ENCODE data around the gene C1orf35.

The C1orf35 gene

DNA sequence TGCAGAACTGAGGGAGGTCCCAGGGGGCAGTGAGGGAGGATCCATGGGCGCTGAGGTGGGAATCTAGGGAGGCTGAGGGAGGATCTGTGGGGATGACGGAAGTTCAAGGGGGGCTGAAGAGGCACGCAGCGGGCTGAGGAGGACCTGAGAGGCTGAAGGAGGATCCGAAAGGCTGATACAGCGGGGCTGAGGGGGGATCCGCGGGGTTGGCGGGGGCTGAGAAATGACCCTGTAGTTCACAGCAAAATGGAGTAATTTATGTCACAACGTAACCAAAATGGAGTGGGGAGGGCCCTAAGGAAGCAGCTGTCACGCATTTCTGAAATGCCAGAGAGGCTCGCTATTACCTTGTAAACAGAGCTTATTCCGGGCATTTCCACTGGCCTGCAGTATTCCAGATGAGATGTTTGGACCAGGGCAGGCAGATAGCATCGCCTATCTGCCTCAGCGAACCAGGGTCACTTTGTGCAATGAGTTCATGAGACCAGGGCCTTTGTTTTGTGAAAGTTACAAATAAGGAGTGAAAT, 6.9 kb upstream of the C1orf35 start:
- no peak for DNase-seq (ENCODE audit: low read depth)
- TF ChIP-seq, protein P1, sequence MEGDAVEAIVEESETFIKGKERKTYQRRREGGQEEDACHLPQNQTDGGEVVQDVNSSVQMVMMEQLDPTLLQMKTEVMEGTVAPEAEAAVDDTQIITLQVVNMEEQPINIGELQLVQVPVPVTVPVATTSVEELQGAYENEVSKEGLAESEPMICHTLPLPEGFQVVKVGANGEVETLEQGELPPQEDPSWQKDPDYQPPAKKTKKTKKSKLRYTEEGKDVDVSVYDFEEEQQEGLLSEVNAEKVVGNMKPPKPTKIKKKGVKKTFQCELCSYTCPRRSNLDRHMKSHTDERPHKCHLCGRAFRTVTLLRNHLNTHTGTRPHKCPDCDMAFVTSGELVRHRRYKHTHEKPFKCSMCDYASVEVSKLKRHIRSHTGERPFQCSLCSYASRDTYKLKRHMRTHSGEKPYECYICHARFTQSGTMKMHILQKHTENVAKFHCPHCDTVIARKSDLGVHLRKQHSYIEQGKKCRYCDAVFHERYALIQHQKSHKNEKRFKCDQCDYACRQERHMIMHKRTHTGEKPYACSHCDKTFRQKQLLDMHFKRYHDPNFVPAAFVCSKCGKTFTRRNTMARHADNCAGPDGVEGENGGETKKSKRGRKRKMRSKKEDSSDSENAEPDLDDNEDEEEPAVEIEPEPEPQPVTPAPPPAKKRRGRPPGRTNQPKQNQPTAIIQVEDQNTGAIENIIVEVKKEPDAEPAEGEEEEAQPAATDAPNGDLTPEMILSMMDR (IDR thresholded peaks at IDR 0.05; ENCODE audit: control insufficient read depth, insufficient read depth, low read depth, low read length, missing control alignments), result no peak

DNA sequence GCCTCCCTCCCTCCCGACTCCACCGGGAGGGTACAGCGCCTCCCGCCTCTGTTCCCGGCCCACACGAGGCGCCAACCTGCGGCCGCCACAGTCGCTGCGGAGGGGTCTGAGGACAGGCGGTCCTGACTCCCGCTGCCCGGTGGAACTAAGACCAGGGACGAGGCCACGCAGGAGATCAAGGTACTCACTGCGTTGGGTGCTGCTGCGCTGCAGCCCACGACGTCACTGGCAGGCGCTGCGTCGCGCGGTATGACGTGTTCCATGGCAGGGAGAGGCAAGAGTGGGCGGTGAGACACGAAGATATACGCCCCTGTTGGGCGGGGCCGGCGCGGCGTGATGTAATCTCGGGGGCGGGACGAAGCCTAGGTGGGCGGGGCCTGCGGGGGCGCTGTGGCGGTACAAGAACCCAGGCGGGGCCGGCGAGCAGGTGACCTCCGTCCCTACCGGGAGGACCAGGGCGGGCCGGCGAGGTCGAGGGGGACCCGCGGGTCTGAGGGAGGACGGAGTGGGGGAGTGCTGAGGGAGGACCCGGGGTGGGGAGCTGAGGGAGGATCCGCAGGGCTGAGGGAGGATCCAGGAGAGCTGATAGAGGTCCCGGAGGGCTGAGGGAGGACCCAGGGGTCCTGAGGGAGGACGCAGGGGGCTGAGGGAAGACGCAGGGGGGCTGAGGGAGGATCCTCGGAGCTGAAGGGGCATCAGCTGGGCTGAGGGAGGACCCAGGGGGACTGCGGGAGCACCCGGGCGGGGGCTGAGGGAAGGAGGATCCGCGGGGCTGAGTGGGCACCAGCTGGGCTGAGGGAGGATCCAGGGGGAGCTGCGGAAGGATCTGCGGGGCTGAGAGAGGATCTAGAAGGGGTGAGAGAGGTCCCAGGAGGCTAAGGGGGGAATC, 6.2 kb upstream of the C1orf35 start, which contains the start of gene MRPL55:
TSS of gene MRPL55 (minus strand) at position 227 of the 889 bp plus-strand sequence. CDS start 1,039 bp downstream, outside the sequence.
- peak; percentile 74 for DNase-seq (ENCODE audit: low read depth)
- TF ChIP-seq, protein P1 (IDR thresholded peaks at IDR 0.05; ENCODE audit: control insufficient read depth, insufficient read depth, low read depth, low read length, missing control alignments), result peak; percentile 17
- peak within 1 kb of the TSS; percentile 77 for H3K4me3 ChIP-seq (ENCODE audit: control insufficient read depth, low read depth, low read length)

More for the DNA sequence above, 6.9 kb upstream of the C1orf35 start:
- peak overlapping the region; percentile 77 for H3K4me3 ChIP-seq (ENCODE audit: control insufficient read depth, low read depth, low read length)

DNA sequence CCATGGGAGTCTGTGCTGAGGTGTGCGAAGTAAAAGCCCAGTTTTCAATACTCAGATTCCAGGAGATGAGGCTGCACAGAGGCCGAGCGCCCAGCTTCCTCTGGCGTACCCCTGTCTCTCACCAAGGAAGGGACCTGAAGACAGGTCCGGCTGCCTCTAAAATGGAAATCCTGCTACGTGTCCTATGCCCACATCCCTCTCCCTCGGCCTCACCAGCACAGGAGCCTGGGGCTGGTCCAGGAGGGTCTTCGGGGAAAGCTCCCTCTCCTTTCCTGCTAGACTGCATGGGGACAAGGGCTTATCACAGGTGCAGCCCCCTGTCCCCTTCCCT, 5.6 kb upstream of the C1orf35 start:
- TF ChIP-seq, protein P1 (IDR thresholded peaks at IDR 0.05; ENCODE audit: control insufficient read depth, insufficient read depth, low read depth, low read length, missing control alignments), result no peak
- DNase-seq (ENCODE audit: low read depth), result no peak
- peak overlapping the region; percentile 77 for H3K4me3 ChIP-seq (ENCODE audit: control insufficient read depth, low read depth, low read length)

DNA sequence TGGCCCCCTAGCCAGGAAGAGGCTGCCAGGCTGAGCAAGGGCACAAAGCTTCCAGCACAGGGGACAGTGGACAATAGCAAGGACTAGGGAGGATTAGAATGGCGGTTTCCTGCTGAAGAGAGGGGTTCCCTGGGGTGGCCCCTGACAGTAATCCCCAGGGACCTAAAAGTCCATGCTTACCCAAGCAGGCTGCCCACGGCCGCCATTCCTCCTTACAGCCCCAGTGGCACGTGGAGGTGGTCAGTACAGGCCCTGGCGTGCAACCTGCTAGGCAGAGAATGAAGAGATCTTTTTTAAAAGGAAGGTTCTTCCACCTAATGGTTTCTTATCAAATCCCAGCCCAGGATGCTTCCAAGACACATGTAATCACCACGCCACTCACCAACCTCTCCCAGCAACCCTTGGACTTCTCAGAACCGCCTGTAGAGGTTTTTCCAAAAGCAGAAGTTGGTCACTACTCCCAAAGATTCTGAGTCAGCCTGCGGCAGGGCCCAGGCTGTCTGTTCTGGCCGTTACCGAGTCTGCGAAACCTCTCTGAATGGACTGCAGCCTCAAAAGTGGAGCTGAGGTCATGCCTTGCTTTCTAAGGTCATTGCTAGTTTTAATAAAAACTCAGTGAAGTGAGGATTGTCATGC, 5.0 kb upstream of the C1orf35 start:
- TF ChIP-seq, protein P1 (IDR thresholded peaks at IDR 0.05; ENCODE audit: control insufficient read depth, insufficient read depth, low read depth, low read length, missing control alignments), result no peak
- H3K4me3 ChIP-seq (ENCODE audit: control insufficient read depth, low read depth, low read length), result peak overlapping the region; percentile 77
- DNase-seq (ENCODE audit: low read depth), result no peak

DNA sequence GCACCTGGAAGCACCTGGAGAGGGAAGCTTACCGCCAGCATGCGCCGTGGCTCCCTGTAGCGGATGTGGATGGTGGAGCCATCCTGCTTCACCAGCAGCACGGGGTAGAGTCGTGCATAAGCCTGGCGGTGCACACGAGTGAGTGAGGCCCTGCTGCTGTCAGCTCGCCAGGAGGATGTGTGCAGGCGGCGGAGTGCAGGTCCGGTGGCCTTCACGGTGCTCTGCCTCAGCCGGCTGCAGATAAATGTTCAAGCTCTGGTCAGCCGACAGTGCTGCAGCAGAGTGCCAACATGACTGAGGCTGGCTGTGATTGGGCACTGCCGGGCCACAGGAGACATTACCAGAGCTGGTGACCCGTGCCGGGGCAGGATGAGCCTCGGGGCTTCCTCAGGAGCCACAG, 4.5 kb upstream of the C1orf35 start:
- TF ChIP-seq, protein P1 (IDR thresholded peaks at IDR 0.05; ENCODE audit: control insufficient read depth, insufficient read depth, low read depth, low read length, missing control alignments), result no peak
- DNase-seq (ENCODE audit: low read depth), result no peak
- no peak overlapping the region for H3K4me3 ChIP-seq (ENCODE audit: control insufficient read depth, low read depth, low read length)

DNA sequence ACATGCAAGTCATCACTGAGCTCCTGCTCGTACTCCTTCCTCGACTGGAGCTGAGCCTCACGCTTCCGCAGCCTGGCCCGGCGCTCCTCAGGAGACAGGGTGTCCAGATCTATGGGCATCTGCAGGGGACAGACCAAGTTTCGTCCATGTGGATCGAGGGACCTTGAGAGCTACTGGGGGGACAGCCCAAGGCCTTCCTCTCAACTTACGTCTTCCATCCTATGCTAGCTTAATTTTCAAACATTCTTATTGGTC, 3.6 kb upstream of the C1orf35 start:
- TF ChIP-seq, protein P1 (IDR thresholded peaks at IDR 0.05; ENCODE audit: control insufficient read depth, insufficient read depth, low read depth, low read length, missing control alignments), result no peak
- no peak overlapping the region for H3K4me3 ChIP-seq (ENCODE audit: control insufficient read depth, low read depth, low read length)
- DNase-seq (ENCODE audit: low read depth), result no peak
